Stimulated activated CD4-positive, alpha-beta T cell treated with anti-CD3 and anti-CD28 coated beads, Interleukin-12 subunit alpha, Interleukin-12 subunit beta, amount 100 ng/mL, for 4 hours (primary cell): ENCODE measurements around the gene RIMBP2.
"Not testable (repeated sequence)": the region's sequence is repeated elsewhere in the genome, so short reads cannot be mapped to it uniquely, and the experiment has no call there.

Experiments
- DNase-seq: peaks from one replicate; pipeline ENCODE4 v3.0.0-alpha.2; 2020

Gene RIMBP2

GRCh38 chr12:130591736-130592135, 124.4 kb downstream of the RIMBP2 start:
- no peak for DNase-seq

- no peak for DNase-seq
Observed at GRCh38 chr12:130590685-130591084, 125.4 kb downstream of the RIMBP2 start.

GRCh38 chr12:130589540-130590317, 126.4 kb downstream of the RIMBP2 start:
- DNase-seq, result no peak

GRCh38 chr12:130588696-130589539, 127.2 kb downstream of the RIMBP2 start:
- no peak for DNase-seq

GRCh38 chr12:130587966-130588365, 128.1 kb downstream of the RIMBP2 start:
- DNase-seq, result no peak

- DNase-seq, result not testable (repeated sequence)
Observed at GRCh38 chr12:130584475-130584874, 131.6 kb downstream of the RIMBP2 start.

GRCh38 chr12:130583800-130584199, 132.3 kb downstream of the RIMBP2 start:
- DNase-seq, result no peak

- no peak for DNase-seq
Observed at GRCh38 chr12:130583317-130583716, 132.8 kb downstream of the RIMBP2 start.

GRCh38 chr12:130582286-130582685, 133.8 kb downstream of the RIMBP2 start:
- DNase-seq, result no peak

- no peak for DNase-seq
Observed at GRCh38 chr12:130581782-130582181, 134.3 kb downstream of the RIMBP2 start.

- DNase-seq, result no peak
Observed at GRCh38 chr12:130579231-130579630, 136.9 kb downstream of the RIMBP2 start.

- no peak for DNase-seq
Observed at GRCh38 chr12:130577351-130577750, 138.7 kb downstream of the RIMBP2 start.

GRCh38 chr12:130576371-130576816, 139.7 kb downstream of the RIMBP2 start:
- no peak for DNase-seq

- no peak for DNase-seq
Observed at GRCh38 chr12:130574402-130574801, 141.7 kb downstream of the RIMBP2 start.

GRCh38 chr12:130573766-130574165, 142.3 kb downstream of the RIMBP2 start:
- no peak for DNase-seq

- DNase-seq, result no peak
Observed at GRCh38 chr12:130573235-130573634, 142.9 kb downstream of the RIMBP2 start.

- DNase-seq, result no peak
Observed at GRCh38 chr12:130572553-130572952, 143.5 kb downstream of the RIMBP2 start.

- no peak for DNase-seq
Observed at GRCh38 chr12:130571734-130572133, 144.4 kb downstream of the RIMBP2 start.

GRCh38 chr12:130571089-130571488, 145.0 kb downstream of the RIMBP2 start:
- no peak for DNase-seq

GRCh38 chr12:130569521-130569920, 146.6 kb downstream of the RIMBP2 start:
- no peak for DNase-seq

GRCh38 chr12:130568501-130568900, 147.6 kb downstream of the RIMBP2 start:
- no peak for DNase-seq

GRCh38 chr12:130568041-130568440, 148.1 kb downstream of the RIMBP2 start:
- no peak for DNase-seq

- no peak for DNase-seq
Observed at GRCh38 chr12:130566446-130567155, 149.5 kb downstream of the RIMBP2 start.
